ENCODE results near the gene EIPR1.

Gene EIPR1

DNA sequence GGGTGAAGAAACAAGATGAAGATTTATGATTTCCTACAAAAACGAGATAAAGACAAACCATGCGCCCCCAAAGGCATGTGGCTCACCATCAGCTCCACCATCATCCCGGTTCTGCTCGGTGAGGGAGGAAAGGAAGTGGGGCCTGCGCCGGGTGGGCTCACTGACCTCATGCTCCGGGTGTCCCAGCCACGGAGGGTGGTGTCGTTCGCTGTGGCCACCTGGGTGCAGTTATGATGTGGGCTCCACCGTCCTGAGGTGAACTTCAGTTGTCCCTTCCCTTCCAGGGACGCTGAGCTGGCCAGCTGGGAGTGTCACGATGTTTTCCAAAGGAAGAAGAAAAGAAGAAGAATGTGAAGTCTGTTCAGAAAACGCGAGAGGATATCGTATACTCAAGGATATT is 180.9 kb downstream of the EIPR1 start:
- DNase-seq (ENCODE audit: insufficient read length): no peak
- no peak for TF ChIP-seq TAF1 (IDR thresholded peaks at IDR 0.05; ENCODE audit: borderline replicate concordance, low read depth, low read length)
- no peak for TF ChIP-seq POLR2AphosphoS5 (IDR thresholded peaks at IDR 0.05; ENCODE audit: low read depth, low read length)
- no peak for TF ChIP-seq POLR2A (IDR thresholded peaks at IDR 0.05; ENCODE audit: low read depth, low read length)
- no peak for FAIRE-seq

DNA sequence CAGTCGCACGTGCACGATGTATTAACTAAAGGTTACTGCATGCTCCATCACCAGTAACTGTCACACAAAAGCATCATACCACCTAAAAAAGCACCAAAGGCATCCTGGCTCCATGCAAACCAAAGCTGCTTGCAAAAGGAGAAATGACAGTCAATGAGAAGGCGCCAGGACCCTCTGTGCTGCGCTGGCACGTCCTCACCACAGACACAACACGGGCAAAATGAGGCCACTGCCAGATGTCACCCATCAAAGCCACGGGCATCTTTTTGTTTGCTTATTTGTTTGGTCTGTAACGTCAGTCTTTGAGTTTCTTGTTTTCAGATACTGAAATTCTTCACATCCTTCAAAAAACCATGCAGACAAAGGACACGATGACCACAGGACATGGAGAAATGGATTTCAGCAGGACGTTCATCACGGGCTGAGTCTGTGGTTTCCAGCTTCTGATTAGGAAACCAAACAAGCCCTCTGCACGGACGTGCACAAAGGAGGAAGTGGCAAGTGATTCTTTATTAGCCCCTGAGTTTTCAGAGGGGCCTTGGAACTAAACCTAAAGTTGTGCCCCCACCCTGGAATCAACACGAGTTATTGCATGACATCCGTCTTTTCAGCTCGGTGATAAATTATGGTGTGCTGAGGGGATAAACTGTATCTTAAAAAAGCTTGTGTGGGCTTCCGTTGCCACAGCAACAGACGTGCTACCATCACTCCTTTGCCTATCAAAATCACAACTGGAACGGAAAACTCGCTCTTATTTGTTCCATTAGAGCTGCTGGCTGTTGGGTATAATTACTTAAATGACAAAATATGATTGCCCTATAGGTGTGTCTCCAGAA is 181.8 kb downstream of the EIPR1 start:
- no peak for FAIRE-seq
- DNase-seq (ENCODE audit: insufficient read length): no peak
- TF ChIP-seq TAF1 (IDR thresholded peaks at IDR 0.05; ENCODE audit: borderline replicate concordance, low read depth, low read length) (no peak), POLR2A (IDR thresholded peaks at IDR 0.05; ENCODE audit: low read depth, low read length) (no peak), POLR2AphosphoS5 (IDR thresholded peaks at IDR 0.05; ENCODE audit: low read depth, low read length) (no peak)

DNA sequence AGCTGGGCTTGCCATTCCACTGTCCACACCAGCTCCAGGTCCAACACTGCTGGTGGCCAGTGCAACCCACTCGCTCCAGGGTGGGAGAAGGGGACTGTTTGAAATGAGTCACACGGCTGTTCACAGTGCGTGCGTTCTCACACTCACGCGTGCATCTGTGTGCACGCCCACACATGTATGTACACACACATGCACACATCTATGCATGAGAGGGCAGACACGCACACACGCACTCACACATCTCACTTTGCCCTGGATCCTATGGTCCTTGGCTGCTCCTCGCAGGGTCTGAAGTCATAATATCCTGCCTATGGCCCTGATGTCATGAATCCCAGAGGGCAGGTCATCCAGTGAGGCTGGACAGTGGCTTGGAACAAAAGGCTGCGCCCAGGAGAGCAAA is 182.8 kb downstream of the EIPR1 start:
- no peak for TF ChIP-seq TAF1 (IDR thresholded peaks at IDR 0.05; ENCODE audit: borderline replicate concordance, low read depth, low read length)
- TF ChIP-seq POLR2A (IDR thresholded peaks at IDR 0.05; ENCODE audit: low read depth, low read length): no peak
- TF ChIP-seq POLR2AphosphoS5 (IDR thresholded peaks at IDR 0.05; ENCODE audit: low read depth, low read length): no peak

DNA sequence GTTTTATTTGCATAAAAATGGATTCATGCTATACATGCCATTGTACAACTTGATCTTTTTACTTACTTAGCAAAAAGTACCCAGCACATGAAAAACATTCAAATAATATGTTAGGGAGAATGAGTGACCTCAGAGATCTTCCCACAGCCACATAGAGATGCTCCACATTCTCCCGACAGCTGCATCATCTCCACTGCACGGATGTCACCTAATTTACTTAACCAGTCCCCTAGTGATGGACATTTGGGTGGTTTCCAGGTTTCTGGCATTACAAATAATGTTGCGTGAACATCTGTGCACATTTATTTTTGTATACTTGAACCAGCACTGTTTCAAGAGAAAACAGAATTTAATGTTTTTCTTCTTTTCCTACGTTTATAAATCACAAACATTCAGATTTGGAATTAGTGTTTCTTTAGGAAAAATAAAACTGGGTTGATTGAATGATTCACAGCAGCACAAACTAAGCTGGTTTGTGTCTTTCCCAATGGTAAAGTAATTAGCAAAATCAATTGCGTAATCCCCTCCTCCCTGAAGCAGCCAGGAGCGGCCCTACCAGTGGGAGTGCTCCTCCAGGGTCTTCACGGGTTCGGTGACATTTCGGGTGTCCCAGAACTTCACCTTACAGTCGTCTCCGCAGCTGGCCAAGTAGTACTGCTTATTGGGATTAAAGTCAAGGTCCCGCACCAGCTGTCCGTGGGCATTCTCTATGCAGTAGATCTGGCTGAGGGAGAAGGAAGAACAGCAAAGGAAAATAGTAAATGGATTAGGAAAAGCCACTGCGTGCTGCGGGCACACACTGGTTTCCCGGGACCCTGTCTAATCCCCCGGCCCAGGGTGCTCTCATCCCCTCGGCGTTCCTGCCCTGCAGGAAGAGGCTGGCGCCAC is 183.9 kb downstream of the EIPR1 start:
- DNase-seq (ENCODE audit: insufficient read length) (no peak), FAIRE-seq (no peak)
- TF ChIP-seq POLR2AphosphoS5 (IDR thresholded peaks at IDR 0.05; ENCODE audit: low read depth, low read length) (no peak), TAF1 (IDR thresholded peaks at IDR 0.05; ENCODE audit: borderline replicate concordance, low read depth, low read length) (no peak), POLR2A (IDR thresholded peaks at IDR 0.05; ENCODE audit: low read depth, low read length) (no peak)

More for the DNA sequence above, 182.8 kb downstream of the EIPR1 start:
- FAIRE-seq (no peak), DNase-seq (ENCODE audit: insufficient read length) (no peak)

DNA sequence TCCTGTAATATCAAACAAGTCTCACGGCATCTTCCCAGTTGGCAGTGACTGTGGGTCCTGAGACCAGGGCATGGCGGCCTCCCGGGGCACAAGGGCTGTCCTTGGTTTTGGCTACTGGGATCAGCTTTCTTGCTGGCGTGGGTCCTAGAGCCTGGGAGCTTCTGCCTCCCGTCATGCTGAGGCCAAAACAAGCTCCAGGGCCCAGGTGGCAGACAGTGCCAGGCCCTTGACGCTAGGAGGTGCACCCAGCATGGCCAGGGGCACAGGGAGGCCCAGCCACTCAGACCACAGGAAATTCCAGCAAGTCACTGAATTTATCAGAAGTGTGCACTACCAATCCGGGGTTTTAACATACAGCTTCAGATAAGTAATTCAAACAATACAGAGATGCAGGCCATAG is 184.7 kb downstream of the EIPR1 start:
- no peak for DNase-seq (ENCODE audit: insufficient read length)
- FAIRE-seq: no peak
- TF ChIP-seq POLR2AphosphoS5 (IDR thresholded peaks at IDR 0.05; ENCODE audit: low read depth, low read length) (no peak), TAF1 (IDR thresholded peaks at IDR 0.05; ENCODE audit: borderline replicate concordance, low read depth, low read length) (no peak), POLR2A (IDR thresholded peaks at IDR 0.05; ENCODE audit: low read depth, low read length) (no peak)

DNA sequence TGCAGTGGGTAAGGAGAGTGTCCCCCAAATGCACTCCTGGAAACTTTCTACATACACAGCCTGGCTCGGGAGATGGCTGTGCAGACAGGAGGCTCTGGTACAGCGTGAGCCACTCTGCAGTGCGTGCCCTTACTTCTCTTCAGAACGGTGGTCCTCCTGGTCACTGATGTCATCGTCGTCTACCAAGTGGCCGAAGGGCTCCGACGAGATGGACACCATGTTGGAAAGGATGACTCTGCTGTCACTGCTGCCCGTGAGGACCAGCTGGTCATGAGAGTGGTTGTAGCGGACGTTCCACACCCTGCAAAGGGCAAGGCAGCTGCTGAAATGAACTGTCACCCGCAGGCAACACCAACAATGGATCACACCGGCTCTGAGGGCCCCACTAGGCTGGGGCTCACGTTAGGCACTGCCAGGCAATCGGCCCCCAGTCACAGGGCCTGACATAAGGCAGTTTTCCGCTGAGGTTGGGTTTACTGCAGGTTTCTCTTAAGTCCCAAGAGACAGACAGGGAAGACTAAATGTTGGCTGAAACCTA is 185.3 kb downstream of the EIPR1 start:
- no peak for TF ChIP-seq POLR2A (IDR thresholded peaks at IDR 0.05; ENCODE audit: low read depth, low read length)
- TF ChIP-seq POLR2AphosphoS5 (IDR thresholded peaks at IDR 0.05; ENCODE audit: low read depth, low read length): no peak
- no peak for TF ChIP-seq TAF1 (IDR thresholded peaks at IDR 0.05; ENCODE audit: borderline replicate concordance, low read depth, low read length)
- DNase-seq (ENCODE audit: insufficient read length): no peak
- no peak for FAIRE-seq

DNA sequence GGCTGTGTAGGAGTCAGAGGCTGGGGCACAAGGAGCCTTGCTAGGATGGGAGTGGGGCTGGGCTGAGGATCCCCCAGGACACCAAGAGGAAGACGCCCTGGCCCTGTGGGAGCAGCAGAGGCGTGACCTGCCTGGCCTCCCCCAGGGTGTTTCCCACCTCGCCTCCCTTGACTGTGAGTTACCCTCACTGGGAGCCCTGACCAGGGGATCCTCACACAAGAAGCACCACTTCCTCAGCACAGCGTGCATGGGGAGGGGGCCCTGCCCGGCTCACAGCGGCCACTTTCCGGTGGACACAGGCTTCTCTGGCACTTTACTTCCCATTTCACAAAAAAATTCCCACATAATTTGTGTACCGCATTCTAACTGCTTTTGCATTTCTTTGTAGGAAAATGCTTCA is 187.7 kb downstream of the EIPR1 start:
- TF ChIP-seq POLR2AphosphoS5 (IDR thresholded peaks at IDR 0.05; ENCODE audit: low read depth, low read length): no peak
- no peak for TF ChIP-seq TAF1 (IDR thresholded peaks at IDR 0.05; ENCODE audit: borderline replicate concordance, low read depth, low read length)
- no peak for TF ChIP-seq POLR2A (IDR thresholded peaks at IDR 0.05; ENCODE audit: low read depth, low read length)
- FAIRE-seq (no peak), DNase-seq (ENCODE audit: insufficient read length) (no peak)

DNA sequence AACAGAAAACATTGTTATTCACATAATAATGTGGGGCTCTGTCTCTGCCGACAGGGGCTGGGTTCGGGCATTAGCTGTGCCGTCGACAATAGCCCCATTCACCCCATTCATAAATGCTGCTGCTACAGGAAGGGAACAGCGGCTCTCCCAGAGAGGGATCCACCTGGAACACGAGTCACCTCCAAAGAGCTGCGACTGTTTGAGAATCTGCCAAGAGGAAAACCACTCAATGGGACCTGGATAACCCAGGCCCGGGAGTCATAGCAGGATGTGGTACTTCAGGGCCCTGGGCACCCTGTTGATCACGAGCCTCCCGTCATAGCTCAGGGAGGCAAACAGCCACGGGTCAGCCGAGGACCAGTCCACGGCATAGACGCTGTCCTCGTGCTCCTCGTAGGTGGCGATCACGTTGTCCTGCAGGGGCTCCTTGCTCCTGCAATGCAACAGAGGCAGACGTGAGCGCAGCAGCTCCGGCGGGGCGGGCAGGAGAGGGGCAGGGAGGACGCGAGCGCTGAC is 188.5 kb downstream of the EIPR1 start:
- no peak for FAIRE-seq
- TF ChIP-seq POLR2AphosphoS5 (IDR thresholded peaks at IDR 0.05; ENCODE audit: low read depth, low read length) (no peak), POLR2A (IDR thresholded peaks at IDR 0.05; ENCODE audit: low read depth, low read length) (no peak), TAF1 (IDR thresholded peaks at IDR 0.05; ENCODE audit: borderline replicate concordance, low read depth, low read length) (no peak)
- DNase-seq (ENCODE audit: insufficient read length): no peak

DNA sequence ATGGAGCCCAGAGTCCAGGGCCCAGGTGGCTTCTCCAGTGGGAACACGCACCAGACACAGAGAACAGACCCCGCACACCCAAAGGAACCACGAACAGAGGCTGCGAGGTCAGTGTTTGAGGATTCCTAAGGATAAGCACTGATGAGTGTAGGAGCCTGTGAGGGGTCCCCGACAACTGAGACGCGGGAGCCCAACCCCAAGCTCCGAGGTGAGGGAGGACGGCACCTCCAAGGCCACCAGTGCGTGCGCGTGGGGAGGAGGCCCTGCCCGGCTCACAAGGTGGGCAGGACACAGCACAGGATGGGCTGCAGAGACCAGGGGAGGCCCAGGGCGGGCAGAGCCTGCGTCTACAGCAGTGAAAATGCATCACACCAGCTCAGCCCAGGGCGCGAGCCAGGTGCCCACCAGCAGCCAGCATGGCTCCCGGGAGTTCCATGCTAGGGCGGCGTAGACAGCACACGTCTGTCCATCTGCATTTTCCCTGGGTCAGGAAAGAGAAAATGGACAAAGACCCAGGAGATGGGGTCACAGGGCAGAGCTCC is 189.1 kb downstream of the EIPR1 start:
- DNase-seq (ENCODE audit: insufficient read length): no peak
- FAIRE-seq: no peak
- no peak for TF ChIP-seq TAF1 (IDR thresholded peaks at IDR 0.05; ENCODE audit: borderline replicate concordance, low read depth, low read length)
- no peak for TF ChIP-seq POLR2AphosphoS5 (IDR thresholded peaks at IDR 0.05; ENCODE audit: low read depth, low read length)
- no peak for TF ChIP-seq POLR2A (IDR thresholded peaks at IDR 0.05; ENCODE audit: low read depth, low read length)

DNA sequence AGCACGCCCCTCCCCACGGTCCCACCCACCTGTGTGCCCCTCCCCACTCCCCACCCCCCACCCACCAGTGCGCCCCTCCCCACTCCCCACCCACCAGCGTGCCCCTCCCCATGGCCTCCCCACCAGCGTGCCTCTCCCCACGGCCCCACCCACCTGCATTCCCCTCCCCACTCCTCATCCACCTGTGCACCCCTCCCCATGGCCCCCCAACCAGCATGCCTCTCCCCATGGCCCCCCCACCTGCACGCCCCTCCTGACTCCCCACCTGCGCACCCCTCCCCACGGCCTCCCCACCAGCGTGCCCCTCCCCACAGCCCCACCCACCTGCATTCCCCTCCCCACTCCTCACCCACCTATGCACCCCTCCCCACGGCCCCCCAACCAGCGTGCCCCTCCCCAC is 190.2 kb downstream of the EIPR1 start:
- DNase-seq (ENCODE audit: insufficient read length) (no peak), FAIRE-seq (no peak)
- TF ChIP-seq POLR2A (IDR thresholded peaks at IDR 0.05; ENCODE audit: low read depth, low read length) (no peak), TAF1 (IDR thresholded peaks at IDR 0.05; ENCODE audit: borderline replicate concordance, low read depth, low read length) (no peak), POLR2AphosphoS5 (IDR thresholded peaks at IDR 0.05; ENCODE audit: low read depth, low read length) (no peak)

DNA sequence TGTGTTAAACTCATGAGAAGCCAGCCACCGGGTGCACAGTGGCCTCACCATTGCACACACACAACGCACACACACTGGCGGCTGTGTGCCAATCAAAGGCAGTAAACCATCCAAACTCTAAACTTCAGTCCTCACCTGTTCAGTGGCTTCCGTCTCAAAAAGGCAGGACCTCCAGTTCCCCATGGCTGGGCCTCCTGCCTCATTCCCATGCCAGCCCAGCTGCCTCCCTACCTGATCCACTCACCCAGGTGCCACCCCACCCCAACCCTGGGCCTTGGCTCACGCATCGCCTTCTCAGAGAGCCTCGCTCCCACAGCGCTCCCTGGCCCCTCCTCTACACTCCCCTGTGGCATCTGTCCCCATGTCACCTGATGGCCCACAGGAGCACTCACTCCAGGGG is 190.9 kb downstream of the EIPR1 start:
- TF ChIP-seq TAF1 (IDR thresholded peaks at IDR 0.05; ENCODE audit: borderline replicate concordance, low read depth, low read length) (no peak), POLR2A (IDR thresholded peaks at IDR 0.05; ENCODE audit: low read depth, low read length) (no peak), POLR2AphosphoS5 (IDR thresholded peaks at IDR 0.05; ENCODE audit: low read depth, low read length) (no peak)
- no peak for DNase-seq (ENCODE audit: insufficient read length)
- FAIRE-seq: no peak
